CD4-positive, alpha-beta T cell (primary cell): ENCODE results near the gene BAIAP2. TPM values are rescaled to one million over a fixed set of nuclear protein-coding genes. Genes with fewer than 3 reads are reported as not detected.

Source experiments
- ATAC-seq: fragments of 200-7000 bp; cut with Tn5 transposase; one replicate; pipeline ENCODE4 v1.10.0; 2022; ENCODE audit warnings: mild to moderate bottlenecking; ENCODE audit not compliant: poor library complexity
- CTCF ChIA-PET: fragments of 350-600 bp; sonication (Branson Sonifier 250); formaldehyde crosslinking; loops from one replicate; lab custom pipeline; 2021; ENCODE audit warnings: antibody characterized with exemption, inconsistent platforms; lab: Charles Lee
- POLR2A ChIA-PET: fragments of 350-600 bp; sonication (Branson Sonifier 250); formaldehyde crosslinking; loops from one replicate; lab custom pipeline; 2021; ENCODE audit warnings: antibody characterized with exemption, inconsistent platforms; lab: Charles Lee
- DNase-seq, 14 experiments: peaks; one replicate each; pipeline ENCODE4 v3.0.0-alpha.2; 2013 to 2020; ENCODE audit warnings: mixed read lengths in 2 of 14
- H3K27ac ChIP-seq, 2 donors: one replicate each; pipeline versions ENCODE4 v1.5.1 to v1.7.0; 2013; ENCODE audit warnings: low read length in 2 of 2, low read depth in 1 of 2, mild to moderate bottlenecking in 1 of 2
- H3K27me3 ChIP-seq, 2 experiments: 1 replicate in 1 of 2; 2 replicates in 1 of 2; pipeline versions ENCODE4 v1.6.1 to v1.7.0; 2013; ENCODE audit warnings: low read length in 2 of 2, control low read depth in 1 of 2, mild to moderate bottlenecking in 1 of 2, moderate library complexity in 1 of 2; ENCODE audit not compliant: insufficient read depth in 2 of 2, control insufficient read depth in 1 of 2
- H3K36me3 ChIP-seq: one replicate; pipeline ENCODE4 v1.6.1; 2013; ENCODE audit warnings: low read length, control low read depth; ENCODE audit not compliant: insufficient read depth
- H3K4me1 ChIP-seq: one replicate; pipeline ENCODE4 v1.6.1; 2013; ENCODE audit warnings: low read length, control low read depth; ENCODE audit not compliant: insufficient read depth
- H3K4me3 ChIP-seq: one replicate; pipeline ENCODE4 v1.5.1; 2013; ENCODE audit warnings: mild to moderate bottlenecking, low read length, moderate library complexity
- H3K9me3 ChIP-seq, 2 experiments: 1 replicate in 1 of 2; 2 replicates in 1 of 2; pipeline versions ENCODE4 v1.6.1 to v1.7.0; 2013; ENCODE audit warnings: low read length in 2 of 2, mild to moderate bottlenecking in 2 of 2, control low read depth in 1 of 2, moderate library complexity in 1 of 2; ENCODE audit not compliant: control insufficient read depth in 1 of 2, insufficient read depth in 1 of 2
- H3K27ac Mint-ChIP-seq: one replicate; pipeline ENCODE4 v1.8.0; 2020; ENCODE audit warnings: mixed read lengths
- H3K27me3 Mint-ChIP-seq: one replicate; pipeline ENCODE4 v1.8.0; 2021; ENCODE audit warnings: mixed read lengths
- H3K36me3 Mint-ChIP-seq: one replicate; pipeline ENCODE4 v1.8.0; 2021; ENCODE audit warnings: low read depth, mixed read lengths
- H3K4me1 Mint-ChIP-seq: one replicate; pipeline ENCODE4 v1.8.0; 2021; ENCODE audit warnings: low read depth, mixed read lengths
- H3K4me3 Mint-ChIP-seq: one replicate; pipeline ENCODE4 v1.8.0; 2020; ENCODE audit warnings: mild to moderate bottlenecking, mixed read lengths
- H3K9me3 Mint-ChIP-seq: one replicate; pipeline ENCODE4 v1.8.0; 2020; ENCODE audit warnings: mixed read lengths
- CTCF ChIP-seq: fragments of 200-600 bp; IDR thresholded peaks from one replicate; pipeline ENCODE4 v1.8.0; 2022; ENCODE audit warnings: antibody characterized with exemption, mild to moderate bottlenecking
- intact Hi-C, 2 experiments: fragments of 100-400 bp; cut with DNase I in 1 of 2; cut with micrococcal nuclease in 1 of 2; formaldehyde crosslinking; loops; one replicate each; pipeline versions ENCODE4 v1.15.1 to v1.9.0; 2023 to 2025; cut with DNase I, micrococcal nuclease
- total RNA-seq, 174 experiments: library from RNA in 2 of 174; stranded (reverse) in 2 of 174; gene quantifications; one replicate each; pipeline ENCODE4 v1.2.3 and lab custom pipeline; 2021 to 2026

The BAIAP2 gene
- total RNA-seq, 2 experiments from 2014 or later: 4.2 to 4.9 TPM

GRCh38 chr17:81056312-81056711 is 21.4 kb downstream of the BAIAP2 start:
- ATAC-seq: no peak
- Histone ChIP-seq H3K27me3 (no peaks in the 10 kb centered on the region), H3K4me3 (no peak overlapping the region), H3K4me1 (no peaks in the 10 kb centered on the region), H3K27ac (no peak overlapping the region), H3K36me3 (no peaks in the 10 kb centered on the region), H3K9me3 (no peaks in the 10 kb centered on the region)
- DNase-seq: peak in 3 of 14 experiments; percentile 8 to 54 (median 34)
- no peaks in the 10 kb centered on the region for H3K27me3 Mint-ChIP-seq
- ChIA-PET CTCF (no interaction called here), POLR2A (no interaction called here)
- H3K4me1 Mint-ChIP-seq: peaks cover 5% of the 10 kb centered on the region
- no peak overlapping the region for H3K4me3 Mint-ChIP-seq
- no peak overlapping the region for H3K27ac Mint-ChIP-seq
- TF ChIP-seq CTCF: no peak
- intact Hi-C loops: no loop called here
- no peaks in the 10 kb centered on the region for H3K36me3 Mint-ChIP-seq
- no peaks in the 10 kb centered on the region for H3K9me3 Mint-ChIP-seq

- no peaks in the 10 kb centered on the region for H3K27me3 Mint-ChIP-seq
- H3K27ac Mint-ChIP-seq: no peak overlapping the region
- Histone ChIP-seq H3K9me3 (no peaks in the 10 kb centered on the region), H3K27ac (no peak overlapping the region), H3K27me3 (no peaks in the 10 kb centered on the region), H3K4me1 (no peaks in the 10 kb centered on the region), H3K4me3 (no peak overlapping the region), H3K36me3 (no peaks in the 10 kb centered on the region)
- H3K9me3 Mint-ChIP-seq: no peaks in the 10 kb centered on the region
- no peak overlapping the region for H3K4me3 Mint-ChIP-seq
- intact Hi-C loops: no loop called here
- ATAC-seq (no peak), DNase-seq (no peak)
- ChIA-PET CTCF (no interaction called here), POLR2A (no interaction called here)
- no peaks in the 10 kb centered on the region for H3K36me3 Mint-ChIP-seq
- no peak for TF ChIP-seq CTCF
- H3K4me1 Mint-ChIP-seq: peaks cover 5% of the 10 kb centered on the region
Measured at GRCh38 chr17:81057079-81057730, 22.3 kb downstream of the BAIAP2 start.

- H3K36me3 Mint-ChIP-seq: no peaks in the 10 kb centered on the region
- CTCF ChIA-PET: no interaction called here
Measured at GRCh38 chr17:81057777-81058176, 22.8 kb downstream of the BAIAP2 start.

More at GRCh38 chr17:81057777-81058176, 22.8 kb downstream of the BAIAP2 start:
- Histone ChIP-seq H3K27ac (no peak overlapping the region), H3K9me3 (no peaks in the 10 kb centered on the region), H3K4me1 (no peaks in the 10 kb centered on the region), H3K27me3 (no peaks in the 10 kb centered on the region), H3K36me3 (no peaks in the 10 kb centered on the region), H3K4me3 (no peak overlapping the region)
- peak; percentile 24 for ATAC-seq
- POLR2A ChIA-PET: no interaction called here
- Mint-ChIP-seq H3K27ac (no peak overlapping the region), H3K4me1 (peaks cover 5% of the 10 kb centered on the region), H3K4me3 (no peak overlapping the region), H3K27me3 (no peaks in the 10 kb centered on the region), H3K9me3 (no peaks in the 10 kb centered on the region)
- no peak for TF ChIP-seq CTCF
- no peak for DNase-seq
- intact Hi-C loops: no loop called here
